ENCODE results near the gene STIM1. TPM values are rescaled to one million over a fixed set of nuclear protein-coding genes. Genes with fewer than 3 reads are reported as not detected.
"Not testable (repeated sequence)": the region's sequence is repeated elsewhere in the genome, so short reads cannot be mapped to it uniquely, and the experiment has no call there.

STIM1 gene
- total RNA-seq, 1 donor from 2014 or later = 15.7 TPM

DNA sequence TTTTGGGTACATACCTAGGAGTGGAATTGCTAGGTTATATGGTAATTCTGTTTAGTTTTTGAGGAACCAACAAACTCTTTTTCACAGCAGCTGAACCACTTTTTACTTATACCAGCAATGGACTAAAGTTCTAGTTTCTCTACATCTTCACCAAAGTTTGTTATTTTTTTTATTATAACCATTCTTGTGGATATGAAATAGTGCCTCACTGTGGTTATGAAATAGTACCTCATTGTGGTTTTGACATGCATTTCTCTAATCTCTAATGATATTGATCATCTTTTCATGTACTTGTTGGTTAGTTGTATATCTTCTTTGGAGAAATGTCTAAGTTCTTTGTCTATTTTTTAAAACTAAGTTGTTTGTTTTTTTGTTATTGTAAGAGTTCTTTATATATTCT is 27.2 kb downstream of the STIM1 start:
- no peak for DNase-seq (ENCODE audit: low read depth in 2 of 2)

DNA sequence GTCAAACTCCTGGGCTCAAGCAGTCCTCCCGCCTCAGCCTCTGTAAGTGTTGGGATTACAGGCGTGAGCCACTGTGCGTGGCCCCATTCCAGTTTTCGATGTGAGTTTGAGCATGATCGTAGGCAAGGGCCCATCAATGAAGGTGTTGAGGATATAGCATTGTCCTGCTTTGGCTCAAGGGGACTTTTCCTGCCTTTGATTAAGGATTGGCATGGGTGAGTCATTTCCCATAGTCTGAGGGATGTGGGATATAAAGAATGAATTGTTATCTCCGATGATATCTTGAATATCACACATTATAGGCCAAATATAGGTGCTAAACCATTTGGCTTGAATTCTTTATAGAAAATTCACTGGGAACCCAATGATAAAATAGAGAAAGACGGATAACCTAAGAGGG is 30.4 kb downstream of the STIM1 start:
- DNase-seq (ENCODE audit: low read depth in 2 of 2) = peak in 1 of 2 donors; percentile 74

DNA sequence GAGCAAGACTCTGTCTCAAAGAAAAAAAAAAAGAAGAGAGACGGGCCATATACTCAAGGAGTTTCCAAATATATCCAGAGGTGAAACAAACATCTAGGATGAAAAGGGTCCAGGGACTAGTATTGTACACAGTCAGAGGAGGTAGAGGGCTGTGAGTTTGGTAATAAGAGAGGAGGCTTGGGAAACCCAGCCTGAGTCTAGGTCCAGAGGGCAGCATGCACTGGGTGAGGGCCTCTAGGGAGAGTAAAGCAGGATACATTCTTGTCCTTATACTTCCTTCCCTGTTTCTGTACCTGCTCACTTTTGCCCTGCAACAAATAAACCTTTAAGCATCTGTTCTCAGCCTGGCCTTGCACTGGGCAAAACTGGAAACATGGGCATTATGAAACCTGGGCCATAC is 31.5 kb downstream of the STIM1 start:
- no peak for DNase-seq (ENCODE audit: low read depth in 2 of 2)

DNA sequence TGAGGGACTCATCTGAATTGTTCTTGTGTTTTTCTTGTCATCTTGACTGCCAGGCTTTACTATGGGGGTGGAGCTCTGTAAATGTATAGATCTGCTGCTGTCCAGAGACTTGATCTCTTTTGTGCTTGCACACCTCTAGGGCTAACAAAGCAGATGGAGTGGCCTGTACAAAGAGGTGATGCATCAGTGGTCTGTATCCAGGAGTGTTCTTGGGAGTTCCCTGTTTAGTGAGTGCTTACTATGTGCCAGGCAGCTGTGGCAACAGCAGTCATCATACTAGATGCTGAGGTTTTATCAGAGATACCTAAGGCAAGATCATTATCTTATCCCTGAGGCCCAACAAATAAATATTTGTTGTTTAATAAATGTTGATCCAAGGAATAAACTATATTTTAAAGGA is 33.4 kb downstream of the STIM1 start:
- no peak for DNase-seq (ENCODE audit: low read depth in 2 of 2)

DNA sequence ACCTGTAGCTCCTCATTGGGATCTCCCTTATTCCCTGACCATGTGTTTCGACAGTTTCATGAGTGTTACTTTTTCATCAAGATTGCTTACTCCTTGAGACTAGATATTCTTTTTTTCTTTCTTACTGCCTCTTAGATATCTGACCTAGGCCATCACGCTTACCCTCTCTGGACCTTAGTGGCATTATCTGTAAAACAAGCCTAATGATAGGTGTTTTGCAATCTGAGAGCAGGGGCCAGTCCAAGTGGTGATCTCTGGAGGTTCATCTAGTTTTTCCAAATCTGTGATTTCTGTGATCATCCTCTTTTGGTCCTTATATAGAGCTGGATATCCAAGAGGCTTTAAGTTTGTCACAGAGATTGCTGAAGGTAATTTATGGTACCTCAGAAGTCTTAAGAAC is 34.5 kb downstream of the STIM1 start:
- no peak for DNase-seq (ENCODE audit: low read depth in 2 of 2)

DNA sequence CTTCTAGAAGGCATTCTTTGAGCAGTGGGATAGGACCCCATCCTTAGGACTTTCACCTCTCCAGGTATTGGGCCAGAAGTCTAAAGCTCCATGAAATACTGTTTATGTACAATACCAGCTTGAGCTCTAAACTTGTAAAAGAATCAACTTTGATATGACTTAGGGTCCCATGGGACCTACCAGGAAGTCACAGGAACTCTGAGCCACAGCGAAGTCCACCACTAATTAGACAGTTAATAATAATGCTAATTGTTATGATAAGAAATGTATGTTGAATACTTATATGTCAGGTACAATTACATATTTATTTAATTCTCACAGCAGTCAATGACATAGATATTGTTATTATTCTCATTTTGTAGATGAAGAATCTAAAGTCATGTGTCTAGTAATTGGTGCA is 35.3 kb downstream of the STIM1 start:
- DNase-seq (ENCODE audit: low read depth in 2 of 2) = no peak

DNA sequence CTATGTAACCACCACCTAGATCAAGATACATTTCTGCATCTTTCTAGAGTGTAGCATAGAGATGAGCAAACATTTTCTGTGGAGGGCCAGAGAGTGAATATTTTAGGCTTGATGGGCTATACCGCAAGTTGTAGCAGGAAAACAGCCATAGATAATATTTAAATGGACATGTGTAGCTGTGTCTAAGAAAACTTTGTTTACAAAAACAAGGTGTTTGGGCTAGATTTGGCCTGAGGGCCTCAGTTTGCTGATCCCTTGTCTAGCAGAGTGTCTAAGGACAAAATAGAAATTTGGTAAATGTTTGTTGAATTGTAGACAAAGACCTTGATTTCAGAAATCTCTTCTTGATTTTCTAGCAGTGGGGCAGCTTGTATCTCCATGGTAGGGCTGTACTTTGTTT is 36.3 kb downstream of the STIM1 start:
- no peak for DNase-seq (ENCODE audit: low read depth in 2 of 2)

DNA sequence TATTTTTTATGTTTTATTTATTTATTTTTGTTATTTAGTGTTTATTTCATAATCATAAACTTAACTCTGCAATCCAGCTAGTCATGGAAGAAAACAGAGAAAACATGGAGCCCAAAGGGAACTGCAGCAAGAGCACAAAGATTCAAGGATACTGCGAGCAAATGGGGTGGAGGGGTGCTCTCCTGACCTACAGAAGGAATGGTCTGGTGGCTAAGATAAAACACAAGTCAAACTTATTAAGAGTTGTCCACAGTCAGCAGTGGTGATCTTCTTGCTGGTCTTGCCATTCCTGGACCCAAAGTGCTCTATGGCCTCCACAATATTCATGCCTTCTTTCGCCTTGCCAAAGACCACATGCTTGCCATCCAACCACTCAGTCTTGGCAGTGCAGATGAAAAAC is 36.7 kb downstream of the STIM1 start:
- DNase-seq (ENCODE audit: low read depth in 2 of 2) = no peak

DNA sequence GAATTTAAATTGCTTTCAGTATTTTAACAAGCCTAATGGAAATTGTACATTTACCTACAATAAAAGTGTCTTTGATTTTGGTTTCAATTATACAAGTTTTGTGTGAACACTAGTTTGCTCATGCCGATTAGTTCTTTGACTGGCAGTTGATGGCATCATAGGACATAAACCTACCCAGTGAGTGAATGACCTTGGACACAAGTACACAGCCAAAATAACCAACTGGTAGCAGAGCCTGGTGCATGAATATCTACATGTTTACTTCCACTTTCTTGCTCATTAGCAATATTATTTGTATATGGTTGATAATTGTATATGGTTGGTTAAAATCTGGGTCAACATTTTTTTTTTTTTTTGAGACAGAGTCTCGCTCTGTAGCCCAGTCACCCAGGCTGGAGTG is 37.8 kb downstream of the STIM1 start:
- no peak for DNase-seq (ENCODE audit: low read depth in 2 of 2)

DNA sequence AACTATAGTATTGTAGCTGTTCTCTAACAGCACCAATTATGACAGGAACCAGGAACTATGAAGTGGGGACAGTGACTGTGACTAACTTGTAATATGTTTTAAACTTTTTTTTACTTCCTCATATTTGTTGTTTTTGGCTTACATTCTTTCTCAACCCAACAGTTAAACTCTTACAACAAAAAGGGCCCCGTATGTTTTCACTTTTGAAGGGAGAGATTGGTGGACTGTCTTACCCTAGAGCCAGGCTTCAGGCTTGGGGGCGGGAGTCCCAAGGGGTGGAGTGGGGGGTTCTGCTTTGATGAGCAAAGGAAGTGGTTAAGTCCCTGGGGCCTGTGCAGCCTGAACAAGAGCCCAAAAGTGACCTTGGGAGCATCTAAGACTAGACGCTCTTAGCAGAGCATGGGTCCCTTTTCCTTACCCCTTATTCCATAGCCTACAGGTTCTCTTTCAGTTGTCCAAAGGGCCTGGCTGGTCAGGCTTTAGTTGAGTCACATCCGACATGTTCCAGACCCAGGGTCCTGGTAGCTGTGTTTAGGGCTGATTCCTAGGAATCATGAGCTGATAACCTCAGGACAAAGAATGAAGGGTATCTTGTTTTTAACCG is 38.8 kb downstream of the STIM1 start:
- peak in 1 of 2 donors; percentile 50 for DNase-seq (ENCODE audit: low read depth in 2 of 2)

DNA sequence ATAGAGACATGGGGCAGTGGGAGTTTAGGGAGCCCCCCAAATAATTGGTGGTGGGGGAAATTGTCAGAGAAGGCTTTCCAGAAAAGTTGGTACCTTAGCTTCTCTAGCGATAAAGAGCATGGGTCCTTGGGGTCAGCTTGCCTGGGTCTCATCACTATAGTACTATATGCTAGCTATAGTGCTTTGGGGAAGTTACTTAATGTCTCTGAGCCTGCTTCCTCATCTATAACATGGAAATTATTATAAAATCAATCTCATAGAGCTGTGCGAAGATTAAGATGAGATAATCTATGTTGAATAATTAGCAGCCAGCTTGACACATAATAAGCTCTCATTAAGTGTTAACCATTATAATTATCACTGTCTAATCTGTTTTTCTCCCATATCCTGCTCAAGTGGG is 41.2 kb downstream of the STIM1 start:
- DNase-seq (ENCODE audit: low read depth in 2 of 2) = no peak

DNA sequence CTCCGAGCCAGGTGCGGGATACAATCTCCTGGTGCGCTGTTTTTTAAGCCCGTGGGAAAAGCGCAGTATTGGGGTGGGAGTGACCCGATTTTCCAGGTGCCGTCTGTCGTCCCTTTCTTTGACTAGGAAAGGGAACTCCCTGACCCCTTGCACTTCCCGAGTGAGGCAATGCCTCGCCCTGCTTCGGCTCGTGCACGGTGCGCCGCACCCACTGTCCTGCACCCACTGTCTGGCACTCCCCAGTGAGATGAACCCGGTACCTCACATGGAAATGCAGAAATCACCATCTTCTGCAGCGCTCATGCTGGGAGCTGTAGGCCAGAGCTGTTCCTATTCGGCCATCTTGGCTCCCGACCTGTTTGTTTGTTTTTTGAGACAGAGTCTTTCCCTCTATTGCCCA is 44.8 kb downstream of the STIM1 start:
- not testable (repeated sequence) for DNase-seq (ENCODE audit: low read depth in 2 of 2)

DNA sequence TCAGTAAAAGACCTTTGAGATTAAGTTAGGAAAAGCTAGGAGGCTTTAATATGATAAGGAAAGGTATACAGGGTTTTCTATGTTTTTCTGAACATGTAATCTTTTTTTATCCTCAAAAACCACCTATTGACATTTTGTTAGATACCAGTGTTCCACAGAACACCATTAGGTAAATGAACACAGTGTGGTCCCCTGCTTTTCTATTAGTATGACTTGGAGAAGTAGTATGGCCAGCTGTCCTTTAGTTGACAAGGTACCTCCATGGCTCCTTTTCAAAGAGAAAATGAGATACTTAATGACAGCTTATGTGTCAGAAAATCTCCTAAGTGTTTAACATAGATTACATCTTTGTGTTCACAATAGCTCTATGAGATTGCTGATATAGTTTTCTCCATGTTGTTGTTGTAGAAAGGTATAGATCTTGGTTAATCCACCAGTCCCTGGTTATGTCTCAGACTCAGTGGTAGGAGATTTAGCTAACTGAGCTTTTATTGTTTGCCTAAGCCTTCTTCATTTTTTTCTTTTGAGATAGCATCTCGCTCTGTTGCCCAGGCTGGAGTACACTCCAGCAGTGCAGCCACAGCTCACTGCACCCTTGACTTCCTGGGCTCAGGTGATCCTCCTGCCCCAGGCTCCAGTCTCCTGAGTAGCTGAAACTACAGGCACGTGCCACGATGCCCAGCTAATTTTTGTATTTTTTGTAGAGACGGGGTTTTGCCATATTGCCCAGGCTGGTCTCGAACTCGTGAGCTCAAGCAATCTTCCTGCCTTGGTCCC is 46.0 kb downstream of the STIM1 start:
- DNase-seq (ENCODE audit: low read depth in 2 of 2) = no peak

DNA sequence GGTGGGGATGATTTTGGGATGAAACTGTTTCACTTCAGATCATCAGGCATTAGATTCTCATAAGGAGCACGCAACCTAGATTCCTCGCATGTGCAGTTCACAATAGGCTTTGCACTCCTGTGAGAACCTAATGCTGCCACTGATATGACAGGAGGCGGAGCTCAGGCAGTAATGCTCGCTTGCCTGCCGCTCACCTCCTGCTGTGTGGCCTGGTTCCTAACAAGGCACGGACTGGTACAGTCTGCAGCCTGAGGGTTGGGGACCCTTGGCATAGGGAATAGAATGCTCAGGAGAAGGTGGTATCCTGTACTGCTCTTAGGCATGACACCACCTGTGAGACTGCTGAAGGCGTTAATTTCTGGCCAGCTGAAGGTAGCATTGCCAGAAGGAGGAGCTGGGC is 47.0 kb downstream of the STIM1 start:
- no peak for DNase-seq (ENCODE audit: low read depth in 2 of 2)

DNA sequence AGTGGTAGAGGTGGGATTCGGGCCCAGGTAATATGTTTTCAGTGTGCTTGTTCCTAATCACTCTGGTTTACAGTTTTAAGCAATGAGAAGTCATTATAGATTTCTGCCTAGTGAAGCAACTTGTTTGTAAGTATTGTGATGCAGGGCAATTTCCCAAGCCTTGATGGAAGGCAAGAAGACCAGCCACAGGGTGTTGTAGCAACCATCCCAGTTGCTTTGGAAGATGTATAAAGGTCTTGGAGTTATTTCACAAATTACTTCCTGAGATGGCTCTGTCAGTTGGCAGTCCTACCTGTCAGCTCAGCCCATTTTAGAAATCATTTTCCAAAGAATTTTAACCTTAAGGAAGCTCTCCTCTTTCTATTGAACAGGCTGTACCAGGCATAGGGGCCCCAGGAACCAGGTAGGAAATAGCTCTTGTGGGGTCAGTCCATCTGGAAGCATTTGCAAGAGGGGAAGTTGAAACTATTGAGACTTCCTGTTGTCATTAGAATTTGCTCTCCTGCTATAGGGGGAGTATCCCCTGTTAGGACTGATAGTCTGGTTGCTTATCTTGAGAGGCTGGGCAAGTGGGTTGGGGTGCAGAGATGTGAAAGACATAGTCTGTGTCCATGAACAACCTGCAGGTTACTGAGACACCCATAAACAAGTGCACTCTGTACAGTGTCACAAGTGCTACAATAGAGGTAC is 47.9 kb downstream of the STIM1 start:
- no peak for DNase-seq (ENCODE audit: low read depth in 2 of 2)

DNA sequence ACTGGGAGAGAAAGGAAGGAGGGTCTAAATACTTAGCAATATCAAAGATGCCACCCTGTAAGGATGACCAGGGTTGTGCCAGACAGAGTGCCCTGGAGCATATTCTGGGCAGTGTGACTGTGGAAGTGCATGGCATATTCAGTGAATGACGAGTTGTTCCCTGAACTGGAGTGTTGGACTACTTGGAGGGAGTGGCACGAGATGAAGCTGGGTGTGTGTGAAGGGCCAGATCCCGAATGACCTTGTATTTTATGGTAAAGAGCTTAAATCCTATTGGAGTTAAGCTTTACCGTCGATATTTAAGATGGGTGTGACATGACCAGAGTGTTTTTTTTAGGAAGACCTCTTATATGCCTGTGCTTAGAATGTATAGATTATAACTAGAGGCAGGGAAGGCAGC is 48.8 kb downstream of the STIM1 start:
- DNase-seq (ENCODE audit: low read depth in 2 of 2) = no peak

DNA sequence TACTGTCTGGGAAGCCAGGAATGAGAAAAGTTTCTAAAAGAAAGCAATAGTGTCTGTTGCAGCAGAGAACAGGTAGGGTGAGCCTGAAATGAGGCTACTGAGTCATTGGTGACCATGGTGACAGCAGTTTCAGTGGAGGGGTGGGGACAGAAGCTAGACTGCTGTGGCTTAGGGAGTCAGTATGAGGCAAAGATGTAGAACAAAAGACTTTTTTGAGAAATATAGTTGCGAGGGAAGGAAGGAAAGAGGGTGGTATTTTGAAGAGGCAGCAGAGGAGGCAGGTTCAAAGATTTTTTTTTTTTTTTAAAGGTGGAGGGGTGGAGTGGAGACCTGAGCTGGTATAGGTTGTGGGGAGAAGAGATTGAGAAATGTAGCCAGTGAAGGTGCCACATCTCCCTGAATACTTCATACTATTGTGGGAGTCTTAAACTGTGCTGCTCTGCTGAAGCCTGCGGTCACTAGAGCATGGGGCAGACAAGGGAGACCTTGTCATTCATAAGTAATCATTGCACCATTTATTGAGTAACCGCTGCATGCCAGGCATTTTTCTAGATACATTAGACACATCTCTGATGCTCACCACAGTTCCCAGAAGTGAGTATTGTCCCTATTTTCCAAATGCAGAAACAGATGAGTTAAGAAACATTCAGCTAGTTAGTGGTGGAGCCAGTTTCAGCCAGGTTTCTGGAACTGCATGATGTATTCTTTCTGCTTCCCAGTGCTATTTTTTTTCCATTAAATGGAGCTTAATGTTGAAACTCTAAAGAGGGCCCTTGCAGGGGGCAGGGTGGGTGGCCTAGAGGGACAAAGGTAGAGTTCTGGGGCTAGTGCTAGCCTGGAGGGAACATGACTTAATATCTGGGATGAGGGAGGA is 49.9 kb downstream of the STIM1 start:
- no peak for DNase-seq (ENCODE audit: low read depth in 2 of 2)

DNA sequence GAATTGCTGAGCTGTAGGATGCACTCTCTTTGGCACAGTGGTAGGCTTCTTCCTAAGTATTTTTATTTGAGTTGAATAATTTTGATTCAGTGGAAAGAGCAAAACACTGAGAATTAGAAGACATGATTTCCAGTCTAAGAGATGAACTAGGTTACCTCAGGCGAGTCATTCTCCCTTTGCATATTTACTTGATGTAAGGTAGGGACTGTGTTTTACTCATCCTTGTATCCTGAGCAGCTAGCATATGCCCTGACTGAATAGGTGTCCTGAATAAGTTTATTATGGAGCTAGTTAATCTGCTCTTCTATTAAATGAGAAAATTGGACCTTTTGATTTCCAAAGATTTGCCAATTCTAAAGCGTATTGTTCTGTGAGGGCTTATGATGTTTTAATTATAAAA is 50.7 kb downstream of the STIM1 start:
- no peak for DNase-seq (ENCODE audit: low read depth in 2 of 2)

DNA sequence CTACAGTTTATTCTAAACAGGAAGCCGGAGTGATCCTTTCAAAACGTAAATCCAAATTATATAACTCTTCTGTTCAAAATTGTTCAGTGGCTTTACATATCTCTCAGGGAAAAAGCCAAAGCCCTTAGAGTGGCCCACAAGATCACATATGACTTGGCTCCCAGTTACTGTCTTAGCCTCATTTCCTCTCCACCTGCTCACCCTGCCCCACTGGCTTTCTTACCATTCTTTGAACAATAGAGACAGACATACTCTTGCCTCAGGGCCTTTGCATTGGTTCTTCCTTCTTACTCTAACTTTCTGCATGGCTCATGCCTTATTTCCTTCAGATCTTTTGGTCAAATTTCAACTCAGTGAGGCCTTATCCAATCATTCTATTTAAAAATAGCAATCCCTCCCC is 52.1 kb downstream of the STIM1 start:
- DNase-seq (ENCODE audit: low read depth in 2 of 2) = no peak

DNA sequence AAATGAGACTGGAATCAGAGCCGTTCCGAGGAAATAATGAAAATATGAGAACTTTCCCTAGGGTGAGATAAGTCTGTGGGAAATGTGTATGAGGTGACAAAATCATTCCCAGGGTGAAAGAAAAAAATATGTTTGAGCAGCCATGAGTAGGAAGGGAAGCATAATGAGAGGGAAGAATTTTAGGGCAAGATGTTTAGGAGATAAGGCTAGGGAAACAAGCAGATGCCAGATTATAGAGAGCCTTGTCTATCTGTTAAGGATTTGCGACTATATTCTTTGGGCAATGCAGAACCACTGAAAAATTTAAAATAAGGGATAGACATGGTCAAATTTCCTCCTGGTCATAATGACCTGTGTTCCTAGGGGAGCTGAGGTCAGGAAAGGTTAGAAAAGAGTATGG is 54.4 kb downstream of the STIM1 start:
- DNase-seq (ENCODE audit: low read depth in 2 of 2) = no peak

DNA sequence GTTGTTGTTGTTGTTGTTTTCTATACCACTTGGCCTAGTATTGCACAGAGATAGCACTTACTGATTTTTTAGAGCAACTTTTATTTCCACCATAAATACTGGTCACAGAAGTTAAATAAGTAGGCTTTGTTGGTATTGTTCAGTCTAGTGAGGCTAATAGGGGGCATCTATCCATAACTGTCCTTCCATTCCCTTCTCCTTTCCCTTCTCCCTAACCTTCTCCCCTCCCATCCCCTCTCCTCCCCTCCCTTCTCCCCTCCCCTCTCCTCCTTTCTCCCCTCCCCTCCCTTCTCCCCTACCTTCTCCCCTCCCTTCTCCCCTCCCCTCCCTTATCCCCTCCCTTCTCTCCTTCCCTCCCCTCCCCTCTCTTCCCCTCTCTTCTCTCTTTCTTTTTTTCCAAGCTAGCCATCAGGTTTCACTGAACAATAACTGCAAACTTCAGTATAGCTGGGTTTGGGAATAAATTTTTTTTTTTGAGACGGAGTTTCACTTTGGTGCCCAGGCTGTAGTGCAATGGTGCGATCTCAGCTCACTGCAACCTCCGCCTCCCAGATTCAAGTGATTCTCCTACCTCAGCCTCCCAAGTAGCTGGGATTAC is 56.5 kb downstream of the STIM1 start:
- no peak for DNase-seq (ENCODE audit: low read depth in 2 of 2)

DNA sequence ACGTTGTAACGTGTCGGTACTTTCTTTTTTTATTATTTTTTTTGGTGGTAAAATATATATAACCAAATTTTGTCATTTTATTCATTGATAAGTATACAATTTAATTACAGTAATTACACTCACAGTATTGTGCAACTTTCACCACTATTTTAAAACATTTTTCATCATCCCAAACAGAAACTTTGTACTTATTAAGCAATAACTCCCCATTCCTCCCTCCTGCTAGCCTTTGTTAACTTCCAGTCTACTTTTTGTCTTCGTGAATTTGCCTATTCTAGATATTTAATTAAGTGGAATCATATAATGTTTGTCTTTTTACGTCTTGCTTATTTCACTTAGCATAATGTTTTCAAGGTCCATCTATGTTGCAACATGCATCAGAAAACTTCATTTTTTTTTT is 58.5 kb downstream of the STIM1 start:
- no peak for DNase-seq (ENCODE audit: low read depth in 2 of 2)

All from dermis microvascular lymphatic vessel endothelial cell (primary cell).